ENCODE results near the gene CAMTA1.

DNA sequence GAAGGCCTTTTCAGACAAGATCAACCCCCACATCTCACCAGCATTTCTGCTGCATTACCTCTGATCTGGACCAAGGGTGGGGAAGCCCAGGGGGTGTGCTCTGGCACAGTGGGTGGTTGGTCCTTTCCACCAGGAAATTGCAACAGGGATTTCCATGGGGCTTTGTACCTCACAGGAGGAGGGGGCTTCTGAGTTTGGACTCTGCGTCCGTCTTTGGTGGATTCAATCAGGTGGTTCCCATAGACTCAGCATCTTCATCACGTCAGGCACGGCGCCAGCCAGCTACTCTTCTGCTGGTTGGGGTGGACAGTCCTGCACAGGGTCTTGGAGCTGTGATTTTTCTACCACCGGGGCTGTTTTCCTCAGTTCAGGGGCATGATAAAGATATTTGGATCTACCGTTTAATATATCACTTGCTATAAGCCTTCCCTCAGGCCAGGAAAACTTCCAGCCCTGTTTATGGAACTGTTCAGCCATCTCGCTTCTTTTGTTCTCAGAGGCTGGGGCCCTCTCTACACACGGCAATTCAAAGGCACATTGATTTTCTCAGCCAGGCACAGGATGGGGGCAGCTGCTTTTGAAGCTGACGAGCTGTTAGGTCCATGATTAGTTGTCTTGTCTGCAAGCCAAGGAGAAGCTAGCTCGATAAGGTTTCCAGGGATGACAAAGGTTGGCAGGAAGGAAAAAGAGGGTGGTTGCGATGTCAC lies 467.3 kb downstream of the CAMTA1 start:
- TF ChIP-seq, protein P1, sequence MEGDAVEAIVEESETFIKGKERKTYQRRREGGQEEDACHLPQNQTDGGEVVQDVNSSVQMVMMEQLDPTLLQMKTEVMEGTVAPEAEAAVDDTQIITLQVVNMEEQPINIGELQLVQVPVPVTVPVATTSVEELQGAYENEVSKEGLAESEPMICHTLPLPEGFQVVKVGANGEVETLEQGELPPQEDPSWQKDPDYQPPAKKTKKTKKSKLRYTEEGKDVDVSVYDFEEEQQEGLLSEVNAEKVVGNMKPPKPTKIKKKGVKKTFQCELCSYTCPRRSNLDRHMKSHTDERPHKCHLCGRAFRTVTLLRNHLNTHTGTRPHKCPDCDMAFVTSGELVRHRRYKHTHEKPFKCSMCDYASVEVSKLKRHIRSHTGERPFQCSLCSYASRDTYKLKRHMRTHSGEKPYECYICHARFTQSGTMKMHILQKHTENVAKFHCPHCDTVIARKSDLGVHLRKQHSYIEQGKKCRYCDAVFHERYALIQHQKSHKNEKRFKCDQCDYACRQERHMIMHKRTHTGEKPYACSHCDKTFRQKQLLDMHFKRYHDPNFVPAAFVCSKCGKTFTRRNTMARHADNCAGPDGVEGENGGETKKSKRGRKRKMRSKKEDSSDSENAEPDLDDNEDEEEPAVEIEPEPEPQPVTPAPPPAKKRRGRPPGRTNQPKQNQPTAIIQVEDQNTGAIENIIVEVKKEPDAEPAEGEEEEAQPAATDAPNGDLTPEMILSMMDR (IDR thresholded peaks at IDR 0.05), result no peak
- no peak for TF ChIP-seq POLR2A (IDR thresholded peaks at IDR 0.05)
- TF ChIP-seq POLR2AphosphoS5 (IDR thresholded peaks at IDR 0.05), result no peak

Data from upper lobe of left lung (tissue), 4 donors.